COLO668 (cell line): Measurements from ENCODE around the gene BTG4.

Experiments used
- DNase-seq: peaks from one replicate; lab custom pipeline; 2025; ENCODE audit not compliant: unreplicated experiment; lab: John Stamatoyannopoulos, UW

The BTG4 gene

DNA sequence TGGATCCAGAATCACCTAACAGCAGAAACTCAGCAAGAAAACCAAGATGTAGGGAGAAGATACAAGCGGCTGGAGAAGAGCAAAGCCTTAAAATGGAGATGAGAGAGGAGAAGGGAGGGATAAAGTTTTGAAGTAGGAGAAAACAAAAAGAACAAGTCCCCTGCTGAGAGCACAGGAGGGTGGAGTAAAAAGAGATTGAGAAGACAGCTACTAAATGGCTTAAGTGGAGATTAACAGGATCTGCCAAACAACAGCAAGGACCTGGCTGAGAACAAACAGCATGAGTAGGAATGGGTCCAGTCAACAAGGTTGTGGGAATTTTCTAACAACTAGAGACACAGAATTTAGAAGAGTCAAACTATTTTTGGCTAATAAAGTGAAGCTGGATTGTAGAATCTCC, 18.1 kb downstream of the BTG4 start:
- DNase-seq: no peak

DNA sequence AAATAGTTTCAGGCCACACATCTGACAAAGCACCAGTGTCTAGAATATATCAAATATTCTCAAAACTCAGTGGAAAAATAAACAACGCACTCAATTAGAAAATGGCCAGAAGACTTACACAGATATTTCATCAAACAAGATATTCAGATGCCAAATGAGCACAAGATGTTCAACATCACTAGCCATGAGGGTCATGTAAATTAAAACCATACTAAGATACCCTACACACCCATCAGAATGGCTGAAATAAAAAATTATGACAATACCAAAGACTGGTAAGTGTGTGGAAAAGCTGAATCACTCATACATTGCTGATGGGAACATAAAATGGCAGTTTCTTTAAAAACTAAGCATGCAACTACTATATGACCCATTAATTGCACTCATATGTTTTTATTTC, 21.7 kb downstream of the BTG4 start:
- DNase-seq: no peak

DNA sequence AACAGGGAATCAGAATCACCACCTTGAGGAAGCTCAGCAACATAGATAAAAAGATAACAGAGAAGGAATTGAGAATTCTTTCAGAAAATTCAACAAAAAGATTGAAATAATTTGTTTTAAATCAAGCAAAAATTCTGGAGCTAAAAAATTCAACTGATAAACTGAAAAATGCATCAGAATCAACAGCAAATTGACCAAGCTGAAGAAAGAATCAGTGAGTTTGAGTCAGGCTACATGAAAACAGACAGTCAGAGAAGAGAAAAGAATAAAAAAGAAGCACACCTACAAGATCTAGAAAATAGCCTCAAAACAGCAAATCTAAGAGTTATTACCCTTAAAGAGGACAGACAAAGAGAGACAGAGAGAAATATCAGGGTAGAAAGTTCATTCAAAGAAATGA, 28.8 kb downstream of the BTG4 start:
- DNase-seq: no peak

DNA sequence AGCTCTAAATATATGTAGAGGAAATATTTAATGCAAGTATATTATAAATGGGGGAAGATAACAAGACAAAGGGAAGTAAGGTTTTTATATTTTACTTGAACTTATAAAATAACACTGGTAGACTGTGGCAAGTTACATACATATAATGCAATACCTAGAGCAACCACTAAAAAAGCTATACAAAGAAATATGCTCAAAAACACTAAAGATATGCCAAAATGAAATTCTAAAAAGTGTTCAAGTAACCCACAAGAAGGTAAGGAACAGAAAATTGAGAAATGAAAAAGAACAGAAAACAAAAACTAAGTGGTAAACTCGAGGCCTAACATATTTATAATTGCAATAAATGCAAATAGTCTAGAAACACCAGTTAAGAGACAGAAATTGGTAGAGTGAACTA, 32.5 kb downstream of the BTG4 start:
- no peak for DNase-seq

DNA sequence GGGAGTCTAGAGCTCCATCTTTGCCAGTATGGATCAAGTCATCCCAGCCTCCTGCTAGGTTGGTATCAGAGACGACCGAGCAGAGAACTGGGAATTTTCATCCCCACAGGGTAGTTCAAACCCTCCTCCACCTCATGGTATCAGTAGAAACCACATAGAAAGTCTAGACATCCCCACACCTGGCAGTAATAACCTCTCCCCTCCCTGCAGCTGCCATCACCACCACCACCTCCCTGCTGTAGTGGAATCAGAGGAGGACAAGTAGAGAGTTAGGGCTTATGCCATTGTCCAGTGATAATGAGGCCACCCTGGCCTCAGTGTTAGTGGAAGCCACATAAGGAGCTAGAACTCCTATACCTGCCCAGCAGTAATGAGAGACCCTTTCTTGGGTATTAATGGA, 34.3 kb downstream of the BTG4 start:
- DNase-seq: no peak

DNA sequence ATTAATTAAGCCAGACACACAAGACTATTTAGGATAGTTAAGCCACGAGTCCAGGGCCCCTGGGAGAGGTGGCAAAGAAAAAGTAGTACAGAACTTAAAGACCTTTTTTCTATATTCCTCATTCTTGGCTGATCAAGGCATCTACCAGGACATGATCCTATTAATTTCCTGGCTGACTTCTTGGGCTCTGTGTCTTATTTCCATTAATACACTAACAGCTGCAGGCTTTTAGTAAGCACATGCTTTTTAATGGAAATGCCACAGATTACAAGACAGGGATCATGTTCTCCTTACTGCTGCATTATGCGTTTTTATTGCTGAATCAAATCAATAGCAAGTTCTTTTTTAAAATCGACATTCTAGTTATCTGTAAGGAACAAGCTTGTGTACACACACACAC, 35.2 kb downstream of the BTG4 start:
- no peak for DNase-seq

DNA sequence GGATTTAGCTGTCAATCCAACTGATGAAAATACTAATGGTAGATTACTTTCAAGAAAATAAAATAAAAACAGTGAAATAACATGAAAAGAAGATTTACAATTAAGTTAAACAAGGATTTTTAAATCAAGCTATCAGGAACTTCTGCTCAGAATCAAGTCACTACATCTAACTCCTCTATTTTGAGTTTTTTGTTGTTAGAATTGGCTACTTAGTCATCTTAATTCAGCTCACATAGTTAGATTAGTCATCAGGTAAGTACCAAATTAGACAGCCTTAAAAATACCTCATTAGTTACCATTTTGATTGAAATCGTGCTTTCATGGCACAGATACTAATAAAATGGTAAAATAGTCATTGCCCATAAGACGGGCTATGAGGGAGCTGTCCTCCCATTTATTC, 35.8 kb downstream of the BTG4 start:
- DNase-seq: no peak

DNA sequence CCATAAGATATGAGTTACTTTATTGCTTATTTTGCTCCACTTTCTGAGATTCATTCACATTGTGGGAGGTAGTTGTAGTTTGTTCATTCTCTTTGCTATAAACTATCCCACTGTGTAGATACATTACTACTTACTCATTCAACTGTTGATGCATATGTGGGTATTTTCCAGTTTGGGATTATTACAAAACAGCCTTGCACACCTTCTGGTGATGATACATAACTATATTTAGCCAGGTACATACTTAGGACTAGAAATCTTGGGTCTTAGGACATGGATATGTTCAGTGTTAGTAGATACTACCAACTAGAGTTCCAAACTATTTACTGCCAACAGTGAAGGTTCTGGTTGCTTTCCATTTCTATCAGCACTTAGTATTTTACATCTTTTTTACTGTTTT, 37.8 kb downstream of the BTG4 start:
- no peak for DNase-seq

DNA sequence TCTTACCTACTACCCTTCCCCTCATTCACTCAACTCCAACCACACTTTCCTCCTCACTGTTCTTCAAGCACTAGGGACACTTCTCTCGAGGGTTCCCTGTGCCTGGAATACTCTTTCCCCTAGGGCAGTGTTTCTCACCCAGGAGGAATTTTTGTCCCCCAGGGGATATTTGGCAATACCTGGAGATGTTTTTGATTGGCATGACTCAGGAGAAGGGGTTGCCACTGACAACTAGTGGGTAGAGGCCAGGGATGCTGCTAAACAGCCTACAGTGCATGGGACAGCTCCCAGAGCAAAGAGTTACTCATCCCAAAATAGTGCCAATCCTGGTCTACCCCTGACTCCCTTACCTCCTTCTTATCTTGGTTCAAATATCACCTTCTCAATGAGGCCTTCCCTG, 40.0 kb downstream of the BTG4 start:
- DNase-seq: no peak

DNA sequence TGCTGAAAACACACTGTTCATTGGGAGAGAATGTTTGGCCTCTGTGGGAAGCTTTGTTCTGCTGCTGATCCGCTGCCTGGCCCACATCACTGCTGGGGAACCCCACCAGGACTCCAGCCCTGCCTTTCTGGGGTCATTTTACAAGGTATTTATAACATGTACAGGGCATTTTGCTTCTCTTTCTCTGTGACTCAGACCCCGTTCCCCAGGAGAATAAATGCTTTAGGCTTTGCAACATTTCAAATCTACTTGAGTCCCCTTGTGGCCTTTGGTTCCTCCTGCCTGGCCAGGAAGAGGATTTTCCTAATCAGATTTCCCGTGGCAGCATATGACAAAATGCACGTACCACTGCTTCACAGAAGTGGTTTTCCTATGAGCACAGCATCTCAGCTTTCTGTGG, 43.0 kb downstream of the BTG4 start:
- no peak for DNase-seq

DNA sequence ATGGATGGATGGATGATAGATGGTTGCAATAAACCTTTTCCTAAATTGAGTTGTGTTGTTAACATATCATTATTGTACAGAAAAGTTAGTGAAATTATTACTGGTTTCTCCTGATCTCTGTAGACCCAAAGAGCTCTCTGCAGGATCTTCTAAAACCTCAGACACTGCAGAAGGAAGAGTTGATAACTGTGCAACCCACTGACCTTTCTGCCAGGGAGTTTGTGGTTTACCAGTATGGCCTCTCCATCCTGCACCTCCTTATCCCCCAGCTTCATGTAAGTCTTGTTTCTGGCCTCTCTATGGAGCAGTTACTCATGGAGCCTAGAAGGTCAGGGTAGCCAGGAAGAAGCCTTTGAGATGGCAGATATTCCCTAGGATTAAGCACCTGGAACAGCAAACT, 45.6 kb downstream of the BTG4 start:
- no peak for DNase-seq

DNA sequence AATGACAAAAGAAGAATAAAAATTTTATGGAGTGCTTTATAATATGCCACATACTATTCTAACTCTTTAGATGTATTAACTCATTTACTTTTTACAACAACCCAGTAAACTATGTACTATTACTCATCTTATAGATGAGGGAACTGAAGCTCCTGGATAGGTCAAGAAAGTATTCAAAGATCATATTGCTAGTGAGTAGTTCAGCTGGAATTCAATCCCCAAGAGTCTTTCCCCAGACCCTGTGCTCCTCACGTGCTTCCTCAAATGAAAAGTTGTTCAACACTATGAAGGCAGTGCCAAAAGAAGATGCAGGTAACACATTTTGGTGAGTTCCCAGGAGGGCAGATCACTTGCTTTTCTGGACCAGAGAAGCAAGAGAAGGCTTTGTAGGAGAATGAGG, 46.8 kb downstream of the BTG4 start:
- no peak for DNase-seq

DNA sequence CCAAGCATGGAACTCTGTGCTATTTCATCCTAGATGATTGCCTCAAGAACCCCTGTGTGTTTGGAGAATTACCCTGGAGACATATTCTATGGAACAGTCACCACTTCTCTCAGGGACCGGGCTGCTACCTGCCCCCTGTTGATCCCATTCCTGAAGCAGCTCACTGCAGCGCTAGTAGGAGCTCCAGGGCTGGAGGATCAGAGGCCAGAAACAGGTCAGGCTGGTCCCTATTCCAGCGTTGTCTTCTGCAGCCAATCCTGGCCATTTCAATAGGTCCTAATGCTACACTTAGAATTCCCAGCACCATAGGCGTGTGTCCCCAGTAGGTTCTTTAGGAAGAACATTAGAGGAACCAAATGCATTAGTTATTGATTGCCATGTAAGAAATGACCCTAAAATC, 48.9 kb downstream of the BTG4 start:
- no peak for DNase-seq

DNA sequence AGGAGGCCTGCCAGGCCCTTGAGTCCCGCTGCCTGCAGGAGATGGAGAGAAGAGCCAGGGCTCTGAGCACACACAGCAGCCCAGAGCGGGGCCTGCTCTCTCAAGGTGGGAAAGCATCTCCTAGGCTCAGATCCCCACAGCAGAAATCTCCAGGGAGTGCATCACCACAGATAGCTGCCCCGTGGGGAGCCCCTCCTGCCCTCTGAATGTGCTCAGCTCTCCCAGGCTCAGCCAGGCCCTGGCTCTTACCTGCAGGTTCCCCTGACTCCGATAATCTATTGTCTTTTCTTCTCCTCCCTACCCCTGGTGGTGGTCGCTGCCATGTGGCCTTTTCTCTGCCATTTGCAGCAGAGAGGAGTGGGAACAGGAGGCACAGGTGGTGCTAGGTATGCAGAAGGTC, 49.9 kb downstream of the BTG4 start:
- DNase-seq: no peak

DNA sequence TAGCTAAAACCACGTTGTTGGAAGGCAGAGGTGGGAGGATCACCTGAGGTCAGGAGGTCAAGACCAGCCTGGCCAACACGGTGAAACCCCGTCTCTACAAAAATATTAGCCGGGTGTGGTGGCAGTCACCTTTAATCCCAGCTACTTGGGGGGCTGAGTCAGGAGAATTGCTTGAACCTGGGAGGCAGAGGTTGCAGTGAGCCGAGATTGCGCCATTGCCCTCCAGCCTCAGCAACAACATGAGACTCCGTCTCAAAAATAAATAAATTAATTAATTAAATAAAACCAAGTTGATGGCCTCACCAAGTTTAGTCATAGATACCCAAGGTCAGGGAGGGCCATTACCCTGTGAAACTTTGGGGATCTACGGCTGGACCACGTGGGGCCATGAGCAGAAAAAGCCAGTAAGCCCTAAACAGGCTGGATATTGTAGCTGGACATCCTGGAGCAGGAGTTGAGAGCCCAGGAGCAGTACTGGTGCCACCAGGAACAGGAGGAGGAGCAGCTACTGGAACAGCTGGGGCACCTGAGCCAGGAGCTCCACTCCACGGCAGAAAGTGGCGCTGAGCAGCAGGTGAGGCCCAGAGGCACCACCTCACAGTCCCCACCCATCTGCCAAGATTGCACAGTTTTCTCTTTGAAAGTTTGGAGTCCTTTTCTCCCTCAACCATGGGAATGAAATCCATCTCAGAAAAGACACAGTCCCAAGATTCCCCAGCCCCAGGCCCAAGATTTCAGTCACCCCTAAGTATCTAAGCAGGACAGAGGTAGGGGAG, 50.5 kb downstream of the BTG4 start:
- no peak for DNase-seq

DNA sequence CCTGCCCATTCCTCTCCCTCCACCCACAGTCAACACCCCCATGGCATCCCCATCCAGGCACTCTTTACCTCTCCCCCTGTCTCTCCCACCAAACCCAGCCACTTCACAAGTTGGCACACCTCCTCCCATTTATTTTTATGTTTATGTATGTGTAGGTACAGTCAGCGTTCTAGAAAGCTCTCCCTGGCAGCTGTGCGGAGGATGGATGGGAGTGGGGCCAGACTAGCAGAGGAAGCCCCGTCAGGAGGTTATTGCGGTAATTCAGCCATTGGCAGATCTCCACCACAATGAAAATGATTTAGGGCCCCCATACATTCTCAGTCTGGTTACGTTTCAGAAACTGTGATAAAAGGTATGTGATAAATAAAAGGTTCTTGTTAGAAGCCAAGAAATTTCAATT, 51.3 kb downstream of the BTG4 start:
- DNase-seq: no peak

DNA sequence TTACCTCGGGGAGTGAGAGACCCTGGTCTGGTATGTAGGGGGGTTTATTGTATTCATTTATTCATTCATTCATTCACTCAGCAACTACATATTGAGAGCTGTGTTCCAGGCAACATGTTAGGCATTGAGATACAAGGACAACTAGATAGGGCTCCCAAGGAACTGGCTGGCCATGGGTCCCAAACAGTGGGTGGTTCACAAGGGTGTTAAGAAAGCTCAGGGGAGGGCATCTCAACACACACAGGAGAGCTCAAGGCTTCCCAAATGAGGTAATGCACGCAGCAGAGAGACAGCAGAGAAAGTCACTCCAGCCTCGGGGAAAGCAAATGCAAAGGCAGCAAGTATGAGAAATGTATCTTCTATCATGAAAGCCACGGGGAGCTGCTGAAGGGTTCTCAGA, 51.8 kb downstream of the BTG4 start:
- DNase-seq: no peak

DNA sequence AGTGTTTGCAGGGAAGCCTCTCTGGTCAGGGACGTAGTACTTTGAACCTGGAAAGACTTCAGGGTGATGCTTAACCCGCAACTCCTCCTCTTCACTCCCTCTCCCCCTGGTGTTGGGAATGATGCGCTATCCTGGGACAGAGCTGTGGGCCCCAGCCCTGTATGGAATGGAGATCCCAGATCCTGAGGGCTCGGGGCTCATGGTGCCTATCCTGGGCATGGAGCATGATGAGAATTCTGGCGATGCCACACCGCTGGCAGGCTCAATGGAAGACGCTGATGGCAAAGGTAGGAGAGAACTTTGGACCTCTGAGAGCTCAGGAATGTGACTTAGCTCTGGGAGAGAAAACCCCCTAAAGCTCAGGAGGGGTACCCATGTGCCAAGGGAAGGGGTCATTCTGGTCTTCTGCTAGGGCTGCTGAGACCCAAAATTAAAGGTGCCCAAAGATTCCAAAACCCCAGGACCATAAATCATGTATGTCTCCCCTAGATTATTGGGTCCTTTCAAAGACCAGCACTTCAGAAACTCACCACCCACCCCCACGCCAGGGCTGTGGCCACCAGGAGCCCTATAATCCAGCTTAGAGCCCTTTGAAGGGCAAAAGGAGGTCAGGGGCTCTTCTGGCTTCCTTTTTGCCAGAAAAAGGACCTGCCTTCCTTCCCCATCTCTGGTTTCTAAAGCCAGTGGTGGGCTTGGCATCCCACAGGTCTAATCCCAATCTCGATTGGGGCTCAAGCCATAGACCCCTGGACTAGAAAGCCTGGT, 52.5 kb downstream of the BTG4 start:
- no peak for DNase-seq

DNA sequence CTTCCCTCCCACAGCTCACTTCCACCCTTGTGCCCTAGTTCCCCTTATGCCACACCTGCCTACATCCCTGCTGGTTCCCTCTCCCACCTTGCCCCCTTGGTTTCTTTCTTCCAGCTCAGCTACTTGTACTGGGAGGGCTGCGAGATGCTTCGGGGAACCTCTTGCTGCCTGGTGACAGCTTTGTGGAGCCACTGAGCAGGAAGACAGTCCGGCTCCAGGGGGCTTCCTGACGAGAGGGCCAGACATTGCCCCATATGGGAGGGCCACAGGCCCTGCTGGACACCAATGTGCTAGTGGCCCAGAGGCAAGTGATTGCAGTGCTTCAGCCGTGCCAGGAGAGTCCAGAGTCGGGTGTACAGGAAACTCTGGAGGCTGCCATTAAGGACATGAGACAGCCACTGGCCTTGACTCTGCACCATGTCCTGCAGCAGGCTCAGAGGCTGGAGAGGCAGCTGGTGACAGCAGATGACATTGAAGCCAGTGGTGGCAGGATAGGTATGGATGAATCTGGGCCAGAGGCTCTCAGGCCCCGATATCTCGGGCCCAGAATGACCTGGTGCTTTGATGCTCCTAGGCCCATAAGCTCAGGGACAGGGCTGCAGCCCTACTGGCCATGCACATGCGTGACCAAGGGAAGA, 54.3 kb downstream of the BTG4 start:
- no peak for DNase-seq

DNA sequence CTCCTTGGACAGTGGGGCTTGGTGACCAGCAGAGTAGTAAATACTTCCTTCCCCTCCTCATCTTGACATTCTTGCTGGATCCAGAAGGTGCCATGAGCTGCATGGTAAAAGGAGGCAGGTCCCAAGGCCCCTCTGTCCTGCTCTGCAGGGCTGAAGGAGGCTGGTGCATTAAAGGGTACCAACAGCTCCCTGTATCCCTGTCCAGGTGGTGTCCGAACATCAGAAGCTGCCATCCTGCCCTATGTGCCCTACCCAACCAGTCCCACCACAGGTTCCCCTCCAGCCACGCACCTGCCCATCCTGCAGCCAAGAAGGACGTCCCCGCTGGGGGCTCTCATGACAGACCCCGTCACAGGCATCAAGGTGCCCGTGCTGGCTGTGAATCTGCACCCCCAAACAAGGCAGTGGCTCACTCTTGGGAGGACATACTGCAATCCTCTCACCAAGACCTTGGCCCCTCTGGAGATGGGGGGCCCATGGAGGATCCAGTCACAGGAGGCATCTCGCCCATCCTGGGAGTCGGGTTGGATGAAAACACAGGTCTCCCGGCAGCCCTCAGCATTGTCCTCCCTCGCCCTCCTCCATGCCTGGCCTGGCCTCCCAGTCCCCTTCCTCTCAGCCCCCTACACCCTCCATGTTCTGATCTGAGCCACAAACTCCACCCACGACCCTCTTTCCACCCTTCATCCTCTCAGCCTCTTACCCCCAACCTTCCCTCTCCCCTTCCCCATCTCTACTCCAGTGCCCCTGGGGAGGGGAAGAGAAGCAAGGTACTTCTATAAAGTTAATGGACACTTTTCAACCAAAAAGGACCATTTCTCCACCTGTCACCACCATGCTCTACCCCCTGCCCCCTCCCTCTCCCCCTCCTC, 55.1 kb downstream of the BTG4 start:
- no peak for DNase-seq

DNA sequence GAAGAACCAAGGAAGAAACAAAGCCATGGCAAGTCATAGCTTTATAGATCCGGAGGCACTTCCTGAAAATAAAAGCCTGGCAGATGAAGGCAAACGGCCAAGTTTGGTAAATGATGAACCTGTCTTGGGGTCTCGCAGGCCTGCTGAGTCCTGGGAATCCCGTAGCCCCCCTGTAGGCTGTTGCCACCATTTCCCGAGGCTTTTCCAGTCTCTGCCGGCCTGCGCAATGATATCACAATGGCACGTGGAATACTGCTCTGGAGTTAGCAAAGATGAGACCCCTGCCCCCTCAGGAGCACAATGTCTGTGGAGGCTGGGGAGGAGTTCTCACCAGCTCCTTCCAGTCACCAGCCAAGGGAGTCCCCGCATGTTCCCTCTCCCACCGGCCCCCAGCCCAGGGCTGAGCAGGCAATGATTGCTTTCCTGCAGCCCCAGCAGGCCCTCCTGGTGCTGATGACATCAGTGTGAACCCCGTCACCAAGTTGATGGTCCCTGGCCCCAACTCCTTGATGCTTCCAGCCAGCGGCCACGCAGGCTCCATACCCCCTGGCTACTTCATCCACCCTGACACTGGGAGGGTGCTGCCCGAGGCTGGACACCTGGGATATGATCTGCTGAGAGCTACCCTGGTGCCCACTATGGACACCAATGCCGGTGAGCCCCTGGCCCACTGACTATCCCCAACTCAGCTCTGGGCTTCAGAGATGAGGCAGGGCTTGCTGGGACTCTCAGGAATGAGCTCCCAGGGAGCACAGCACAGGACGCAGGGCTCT, 55.9 kb downstream of the BTG4 start:
- no peak for DNase-seq
